GDM1 (cell line): ENCODE measurements around the gene TNS3.

Source experiments
- DNase-seq: peaks from one replicate; lab custom pipeline; 2025; lab: John Stamatoyannopoulos, UW

Gene TNS3

DNA sequence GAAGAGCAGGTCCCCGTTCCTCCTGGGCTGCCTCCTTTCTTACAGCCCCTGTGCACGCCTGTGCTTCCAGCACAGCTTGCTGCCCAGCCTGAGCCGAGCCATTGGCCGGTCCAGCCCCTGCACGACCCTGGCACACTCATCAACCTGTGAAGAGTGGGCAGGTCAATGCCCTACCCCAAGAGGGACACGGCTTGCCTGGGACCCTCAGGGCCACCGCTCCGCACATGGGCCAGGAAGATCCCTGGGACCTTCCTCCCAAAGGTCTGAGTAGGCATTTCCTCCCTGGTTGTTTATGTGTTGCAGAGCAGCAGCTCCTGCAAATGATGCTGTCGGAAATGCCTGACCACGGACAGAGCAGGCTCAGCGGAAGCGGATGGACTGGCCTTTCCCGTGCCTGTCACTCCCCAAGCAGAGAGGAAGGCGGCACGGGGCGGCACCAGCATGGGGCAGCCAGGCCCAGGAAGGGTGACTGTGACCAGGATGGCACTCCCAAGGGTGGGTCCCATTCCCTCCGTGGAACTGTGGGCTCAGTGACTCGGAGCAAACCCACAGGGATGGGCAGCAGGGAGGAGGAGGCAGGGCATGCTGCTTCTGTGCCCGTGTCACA, 252.5 kb downstream of the TNS3 start:
- DNase-seq: no peak

DNA sequence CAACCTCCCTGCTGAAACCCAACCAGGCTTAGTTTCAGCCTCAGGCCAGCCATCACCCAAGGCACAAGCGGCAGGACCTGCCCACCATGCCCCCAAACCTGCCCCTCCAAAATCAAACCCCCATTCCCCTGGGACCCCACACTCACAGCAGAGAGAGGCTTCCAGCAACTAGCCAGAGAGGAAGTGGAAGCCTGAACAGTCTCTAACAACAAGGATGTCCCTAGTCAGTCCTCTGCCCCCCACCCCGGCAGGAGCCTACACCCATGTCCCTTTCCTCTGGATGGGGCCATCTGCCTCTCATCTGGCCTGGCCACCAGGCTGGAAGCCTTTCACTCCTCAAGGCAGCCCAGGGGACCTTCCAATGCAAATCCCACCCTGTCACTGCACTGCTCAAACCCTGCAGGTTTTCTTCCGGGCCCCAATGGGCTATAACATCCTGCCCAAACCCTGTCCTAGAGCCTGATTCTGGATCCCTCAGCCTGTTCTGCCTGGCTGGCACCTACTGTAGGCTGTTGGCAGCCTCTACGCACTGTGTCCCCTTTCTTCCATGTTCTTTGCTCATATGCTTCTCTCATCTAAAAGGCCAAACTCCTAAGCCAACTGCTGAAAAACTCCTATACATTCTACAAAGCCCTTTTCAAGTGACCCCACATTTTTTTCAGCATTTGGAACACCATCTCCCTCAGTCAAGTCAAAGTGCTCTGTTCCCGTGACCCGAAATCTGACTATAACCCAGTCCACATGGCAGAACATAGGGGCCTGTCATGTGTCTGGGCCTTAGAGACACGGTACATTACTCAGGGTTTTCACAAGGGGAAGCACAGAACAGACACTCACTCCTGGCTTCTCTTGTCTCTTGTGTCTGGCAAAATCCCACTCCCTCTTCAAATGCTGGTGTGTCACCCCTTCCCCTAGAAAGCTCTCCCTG, 253.3 kb downstream of the TNS3 start:
- DNase-seq: no peak

DNA sequence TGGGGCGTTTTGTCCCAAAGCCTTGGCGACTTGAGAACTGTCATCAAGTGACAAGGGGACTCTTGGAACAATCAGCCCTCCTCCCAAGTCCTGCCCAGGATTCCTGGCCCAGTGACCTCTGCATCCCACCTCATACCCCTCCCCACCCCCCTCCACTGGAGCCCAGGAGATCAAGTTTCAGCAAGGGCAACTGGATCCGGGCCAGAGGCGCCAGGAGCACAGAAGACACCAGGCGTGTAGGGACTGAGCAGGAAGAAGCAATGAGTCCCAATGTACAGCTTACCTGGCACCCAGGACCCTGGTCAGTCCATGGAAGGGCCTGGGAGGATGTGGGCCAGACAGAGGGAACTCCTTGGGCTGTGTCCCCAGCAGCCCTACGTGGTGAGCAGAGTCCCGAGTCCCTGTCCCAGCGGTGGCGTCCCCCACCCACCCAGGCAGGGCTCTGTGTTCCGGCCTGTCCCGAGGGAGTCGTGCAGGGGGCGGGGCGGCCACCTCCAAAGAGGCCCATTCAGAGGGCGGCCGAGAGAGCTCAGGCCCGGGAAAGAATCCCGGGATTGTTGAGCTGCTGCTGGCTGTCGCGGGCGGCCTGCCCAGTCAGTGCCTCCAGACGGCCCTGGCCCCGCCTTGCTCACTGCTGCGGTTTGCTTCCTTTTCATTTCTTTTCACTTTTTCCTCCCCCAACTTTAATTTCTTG, 254.1 kb downstream of the TNS3 start:
- DNase-seq: no peak

GRCh38 chr7:47327346-47327697, 254.6 kb downstream of the TNS3 start:
- DNase-seq: no peak

GRCh38 chr7:47326808-47327207, 255.1 kb downstream of the TNS3 start:
- DNase-seq: no peak

DNA sequence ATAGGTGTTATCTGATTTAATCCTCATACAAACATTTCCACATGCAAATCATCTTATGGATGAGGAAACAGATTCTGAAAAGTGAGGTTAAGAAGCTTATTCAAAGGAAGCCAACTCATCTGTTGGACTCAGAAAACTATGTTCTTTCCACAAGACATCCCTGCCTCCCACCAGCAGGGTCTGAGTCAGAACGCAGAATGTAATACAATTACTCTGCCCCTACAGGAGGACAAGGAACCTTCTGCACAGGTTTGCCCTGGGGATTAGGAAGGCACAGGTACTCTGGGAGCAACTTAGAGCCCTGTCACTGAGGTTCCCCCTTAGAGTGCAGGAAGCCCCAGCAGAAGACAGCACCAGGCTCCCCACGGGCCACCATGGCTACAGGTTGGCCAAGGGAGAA, 255.7 kb downstream of the TNS3 start:
- no peak for DNase-seq

- DNase-seq: no peak
These were observed 256.6 kb downstream of the TNS3 start for GRCh38 chr7:47325337-47325736.

DNA sequence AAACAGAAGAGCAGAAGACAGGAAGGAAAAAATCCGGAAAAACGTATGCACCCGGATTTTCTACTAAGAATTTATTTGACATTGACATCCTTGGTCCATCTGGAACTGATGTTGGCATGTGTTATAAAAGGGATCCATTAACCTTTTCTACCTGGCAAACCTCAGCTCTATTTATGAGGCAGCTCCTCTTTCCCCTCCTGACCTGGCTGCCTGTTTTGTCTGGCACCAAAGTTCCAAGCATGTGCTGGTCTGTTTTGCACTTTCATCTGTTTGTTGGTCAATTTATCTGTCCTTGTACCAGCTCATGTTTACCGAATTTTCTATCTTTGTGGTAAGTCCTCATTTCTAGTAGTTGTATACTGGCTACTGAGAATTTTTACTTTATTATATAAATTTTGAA, 258.0 kb downstream of the TNS3 start:
- DNase-seq: no peak

DNA sequence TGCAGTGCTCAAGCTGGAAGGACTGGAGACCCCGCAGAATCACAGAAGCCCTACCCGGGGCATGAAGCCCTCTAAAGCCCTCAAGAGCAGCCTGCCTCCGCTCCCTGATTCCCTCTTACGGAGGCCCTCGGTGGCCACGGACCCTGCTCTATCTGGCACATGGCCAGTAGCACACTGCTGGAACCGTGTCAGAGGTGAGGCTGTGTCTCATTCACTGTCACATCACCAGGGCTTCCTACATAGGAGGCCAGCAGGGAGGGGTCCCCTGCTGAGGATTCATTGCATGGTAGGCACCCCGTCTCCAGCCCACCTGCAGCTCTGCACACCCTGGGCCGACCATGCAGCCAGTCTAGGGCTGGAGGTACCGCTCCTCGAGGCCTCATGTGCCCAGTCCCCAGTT, 259.2 kb downstream of the TNS3 start:
- DNase-seq: no peak

DNA sequence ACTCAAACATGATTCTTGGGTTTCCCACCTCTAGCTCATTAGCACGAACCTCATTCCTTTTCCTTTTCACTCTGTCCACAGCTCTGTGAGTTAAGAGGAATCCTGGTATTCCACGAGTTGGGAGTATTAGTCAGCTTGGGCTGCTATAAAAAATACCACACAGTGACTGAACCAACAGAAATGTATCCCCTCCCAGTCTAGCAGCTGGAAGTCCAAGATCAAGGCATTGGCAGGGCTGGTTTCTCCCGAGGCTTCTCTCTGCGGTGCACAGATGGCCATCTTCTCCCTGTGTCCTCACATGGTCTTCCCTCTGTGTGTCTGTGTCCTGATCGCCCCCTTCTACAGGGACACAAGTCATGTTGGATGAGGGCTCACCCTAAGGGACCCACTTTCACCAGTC, 261.6 kb downstream of the TNS3 start:
- DNase-seq: no peak

DNA sequence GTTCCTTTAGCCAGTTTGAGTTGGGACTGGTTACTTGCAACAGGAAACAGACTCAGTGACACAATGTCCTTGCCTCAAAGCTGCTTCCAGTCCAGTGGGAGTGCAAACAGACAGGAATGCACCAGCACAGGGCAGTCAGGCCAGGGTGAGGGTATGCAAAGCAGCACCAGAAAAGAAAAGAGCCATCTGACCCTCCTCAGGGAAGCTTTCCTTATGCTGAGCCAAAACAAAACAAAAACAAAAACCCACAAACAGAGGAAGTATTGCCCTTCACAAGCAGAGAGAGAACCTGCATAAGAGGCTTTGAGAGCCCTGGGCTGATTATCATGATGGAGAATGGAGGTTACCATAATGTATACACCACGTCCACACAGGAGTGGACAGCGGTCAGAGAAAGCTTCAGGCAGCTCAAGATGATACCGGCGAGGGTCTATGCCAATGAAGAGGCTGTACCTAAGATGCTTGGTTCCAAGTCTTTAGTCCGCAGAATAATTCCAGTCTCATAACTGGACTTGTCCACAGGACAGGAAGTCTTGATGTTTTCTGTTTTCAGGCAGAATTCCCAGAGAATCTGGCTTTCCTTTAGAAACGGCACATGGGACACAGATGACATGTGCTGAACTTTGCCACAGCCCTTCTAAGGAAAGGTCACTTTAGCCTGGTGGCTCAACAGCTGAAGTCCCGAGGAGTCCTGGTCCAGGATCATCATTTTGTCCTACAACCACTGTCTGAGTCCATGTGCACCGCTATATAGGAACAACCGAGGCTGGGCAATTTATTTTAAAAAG, 263.3 kb downstream of the TNS3 start:
- DNase-seq: no peak

- DNase-seq: no peak
These were observed 264.4 kb downstream of the TNS3 start for GRCh38 chr7:47317487-47317886.

DNA sequence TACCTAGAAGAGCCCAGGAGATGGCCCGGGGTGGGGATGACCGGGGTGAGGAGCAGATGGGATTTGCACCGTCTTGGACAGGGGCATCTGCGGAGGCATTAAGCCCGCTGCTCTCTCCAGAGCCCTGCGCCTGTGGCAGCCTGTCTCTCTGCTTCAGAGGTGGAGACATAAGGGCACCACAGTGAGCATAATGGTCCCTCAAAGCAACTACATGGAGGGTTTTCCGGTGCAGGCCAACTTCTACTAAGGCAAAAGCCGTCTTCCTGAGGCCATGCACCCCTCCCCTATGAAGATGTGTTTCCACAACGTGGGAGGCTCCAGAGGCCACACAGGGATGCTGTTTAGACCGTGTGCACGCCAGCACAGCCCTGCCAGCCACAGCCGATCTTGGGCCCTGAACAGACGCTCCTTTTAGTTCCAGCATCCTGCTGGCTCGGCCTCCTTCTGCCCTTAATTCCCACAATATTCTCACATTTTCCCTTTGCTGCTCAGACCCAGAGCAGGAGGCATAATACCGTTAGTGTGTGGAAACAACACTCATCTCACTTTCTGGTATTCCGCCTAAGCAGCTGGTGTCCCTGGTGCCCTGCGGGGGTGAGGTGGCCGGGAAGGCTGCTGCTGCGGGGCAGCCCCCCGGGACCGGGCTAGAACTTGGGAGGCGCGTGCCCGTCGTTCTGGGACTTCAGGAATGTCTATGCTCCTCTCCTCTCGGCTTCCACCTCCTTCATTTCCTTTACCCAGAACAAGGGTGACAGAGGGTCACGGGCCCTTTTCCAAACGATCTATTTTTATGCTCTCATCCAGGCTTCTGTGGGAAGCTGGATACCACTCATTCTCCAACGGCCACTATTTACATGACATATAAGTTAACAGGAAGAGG, 266.9 kb downstream of the TNS3 start:
- no peak for DNase-seq

DNA sequence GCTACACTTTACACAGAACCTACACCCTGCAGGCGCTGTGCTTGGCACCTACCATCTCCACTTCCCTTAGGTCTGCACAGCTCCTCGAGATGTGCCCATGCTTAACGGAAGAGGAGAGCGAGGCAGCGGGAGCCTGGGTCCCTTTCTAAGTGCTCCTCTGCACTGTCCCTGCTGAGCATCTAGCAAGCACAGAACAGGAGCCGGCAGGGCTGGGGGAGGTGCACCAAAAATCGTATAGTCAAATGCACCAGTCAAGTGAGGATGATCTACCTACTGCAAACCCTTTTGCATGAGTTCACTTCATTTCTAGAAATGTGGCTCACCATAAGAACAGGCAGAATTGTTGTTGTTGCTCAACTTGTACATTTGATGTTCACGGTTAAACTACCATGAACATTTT, 267.7 kb downstream of the TNS3 start:
- no peak for DNase-seq

- DNase-seq: no peak
These were observed 268.3 kb downstream of the TNS3 start for GRCh38 chr7:47313564-47313963.

GRCh38 chr7:47311891-47312290, 270.0 kb downstream of the TNS3 start:
- no peak for DNase-seq

- no peak for DNase-seq
These were observed 271.9 kb downstream of the TNS3 start for GRCh38 chr7:47310020-47310419.

GRCh38 chr7:47308808-47309207, 273.1 kb downstream of the TNS3 start:
- no peak for DNase-seq

DNA sequence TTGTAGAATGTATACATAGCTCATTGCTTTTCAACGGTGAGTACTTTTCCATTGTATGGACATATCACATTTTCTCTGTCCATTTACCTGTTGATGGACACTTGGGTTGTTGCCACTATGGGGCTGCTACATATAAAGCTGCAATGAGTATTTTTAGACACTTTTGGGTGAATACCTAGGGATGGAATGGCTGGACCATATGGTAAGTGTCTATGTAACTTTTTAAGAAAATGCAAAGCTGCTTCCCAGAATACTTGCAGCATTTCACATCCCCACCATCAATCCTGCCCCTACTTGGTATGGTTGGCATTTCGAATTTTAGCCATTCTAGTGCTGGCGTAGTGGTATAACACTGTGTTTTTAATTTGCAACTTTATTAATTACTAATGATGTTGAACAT, 274.6 kb downstream of the TNS3 start:
- no peak for DNase-seq

DNA sequence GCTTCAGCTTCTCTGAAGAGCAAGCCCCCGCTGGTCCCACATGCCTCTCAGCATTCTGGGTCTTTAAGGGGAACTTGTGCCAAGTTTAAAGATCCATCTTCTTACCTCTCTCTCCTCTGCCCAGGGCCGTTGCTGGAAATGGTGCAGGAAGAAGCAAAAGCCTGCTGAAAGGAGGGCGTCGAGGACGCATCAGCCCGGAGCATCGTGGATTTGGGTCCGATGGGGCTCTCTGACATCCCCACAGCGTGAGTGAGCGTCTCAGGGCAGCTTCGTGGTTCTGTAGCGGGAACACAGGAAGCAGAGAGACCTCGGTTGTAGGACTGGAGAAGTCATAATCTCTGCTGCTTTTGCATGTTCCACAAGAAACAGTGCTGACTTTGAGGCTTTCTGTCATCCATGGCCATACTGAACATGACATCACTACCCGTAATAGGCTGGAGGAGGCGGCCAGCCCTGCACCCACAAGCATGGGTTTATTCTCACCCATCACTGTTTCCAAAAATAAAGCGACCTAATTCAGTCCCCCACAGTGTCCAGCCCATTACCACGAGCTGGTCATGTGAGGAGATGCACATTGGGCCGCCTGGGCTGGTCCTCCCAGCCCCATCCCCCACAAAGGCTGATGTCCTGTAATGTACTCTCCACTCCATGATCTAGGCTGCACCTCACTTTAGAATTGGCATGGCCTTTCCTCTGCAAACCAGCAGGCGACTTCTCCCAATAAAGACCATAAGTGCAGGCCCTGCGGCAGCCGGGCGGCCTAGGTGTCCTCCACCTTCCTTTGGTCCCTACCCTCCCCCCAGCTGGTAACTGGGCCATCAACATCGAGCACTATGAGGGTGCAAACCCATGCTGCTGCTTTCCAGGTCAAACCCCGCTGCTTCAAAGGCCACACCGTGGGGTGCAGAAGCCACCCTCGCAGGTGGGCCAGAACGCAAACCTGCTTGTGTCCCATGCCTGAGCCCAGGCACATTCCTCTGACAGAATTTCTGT, 276.9 kb downstream of the TNS3 start:
- no peak for DNase-seq
